Panc1 (cell line): ENCODE measurements around the gene KRT25.

Source experiments
- CTCF ChIP-seq: fragments of 450-650 bp; IDR thresholded peaks from 2 replicates; pipeline ENCODE4 v1.5.1; 2017; ENCODE audit warnings: mild to moderate bottlenecking
- POLR2AphosphoS5 ChIP-seq: IDR thresholded peaks from 2 replicates; pipeline ENCODE4 v1.6.1; 2012; ENCODE audit warnings: mild to moderate bottlenecking, low read depth, low read length, moderate library complexity
- SIN3A ChIP-seq: IDR thresholded peaks from 2 replicates; pipeline ENCODE4 v1.6.1; 2012; ENCODE audit warnings: low read depth, mild to moderate bottlenecking, low read length, moderate library complexity, borderline replicate concordance; ENCODE audit not compliant: insufficient read depth

- peak; percentile 74; the same call in 1 of the 2 replicates for TF ChIP-seq CTCF
- TF ChIP-seq POLR2AphosphoS5: no peak
- TF ChIP-seq SIN3A: no peak
Measured at GRCh38 chr17:40791787-40792436, 36.8 kb upstream of the KRT25 start.
